Endothelial cell of umbilical vein (primary cell): ENCODE measurements around the gene RLF. TPM values are rescaled to one million over a fixed set of nuclear protein-coding genes. Genes with fewer than 3 reads are reported as not detected.

Source experiments
- BruUV-seq: library from RNA; stranded (reverse); fragments of 400-500 nt; replicated peaks from 2 replicates; lab custom pipeline; 2021; lab: Mats Ljungman, UMichigan
- CTCF ChIA-PET: fragments of 300-600, 350-600 bp; sonication (Branson Sonifier 250); formaldehyde crosslinking; loops from one replicate; lab custom pipeline; 2021; ENCODE audit warnings: antibody characterized with exemption, inconsistent platforms; lab: Charles Lee
- POLR2A ChIA-PET: fragments of 300-600, 350-600 bp; sonication (Branson Sonifier 250); formaldehyde crosslinking; loops from one replicate; lab custom pipeline; 2021; ENCODE audit warnings: antibody characterized with exemption, inconsistent platforms; lab: Charles Lee
- DNase-seq: peaks from one replicate; pipeline ENCODE4 v3.0.0-alpha.2; 2011; ENCODE audit warnings: low read depth, low spot score
- FAIRE-seq: peaks from 2 replicates; lab custom pipeline; 2011; peaks lifted over from hg19 to GRCh38; lab: Jason Lieb, UNC
- H2AFZ ChIP-seq: 2 replicates; pipeline ENCODE4 v1.6.0; 2012; ENCODE audit warnings: low read depth, low read length, control low read depth, inconsistent platforms
- H3K27ac ChIP-seq: 2 replicates; pipeline ENCODE4 v1.5.1; 2011; ENCODE audit warnings: low read depth, mild to moderate bottlenecking, control low read depth, low read length, moderate library complexity; ENCODE audit not compliant: insufficient read depth
- H3K27me3 ChIP-seq, 2 experiments: 2 replicates each; pipeline versions ENCODE4 v1.6.0 to v1.6.1; 2011; ENCODE audit warnings: low read length in 2 of 2, mixed read lengths in 1 of 2; ENCODE audit not compliant: control insufficient read depth in 2 of 2, insufficient read depth in 2 of 2
- H3K36me3 ChIP-seq, 2 experiments: 2 replicates in 1 of 2; 3 replicates in 1 of 2; pipeline ENCODE4 v1.5.1; 2011; ENCODE audit warnings: low read length in 2 of 2, mild to moderate bottlenecking in 1 of 2, moderate library complexity in 1 of 2; ENCODE audit not compliant: control insufficient read depth in 2 of 2, insufficient read depth in 2 of 2; ENCODE audit errors: extremely low read depth in 1 of 2
- H3K4me1 ChIP-seq: 3 replicates; pipeline ENCODE4 v1.5.1; 2011; ENCODE audit warnings: mild to moderate bottlenecking, low read length; ENCODE audit not compliant: control insufficient read depth, insufficient read depth; ENCODE audit errors: extremely low read depth
- H3K4me2 ChIP-seq: 2 replicates; pipeline ENCODE4 v1.6.1; 2011; ENCODE audit warnings: low read length, control low read depth, mixed read lengths; ENCODE audit not compliant: insufficient read depth
- H3K4me3 ChIP-seq, 3 experiments: fragments of 200-600 bp in 1 of 3; sonication (generic), shearing (Covaris generic) in 1 of 3; replicated peaks in 1 of 3; 2 replicates each; pipeline ENCODE4 v1.5.1; 2011 to 2016; ENCODE audit warnings: control low read depth in 3 of 3, low read length in 3 of 3, mild to moderate bottlenecking in 2 of 3, inconsistent platforms in 1 of 3, low read depth in 1 of 3, moderate library complexity in 1 of 3; ENCODE audit not compliant: insufficient read depth in 1 of 3
- H3K79me2 ChIP-seq: 2 replicates; pipeline ENCODE4 v1.6.0; 2012; ENCODE audit warnings: low read length, inconsistent platforms; ENCODE audit not compliant: control insufficient read depth, insufficient read depth
- H3K9ac ChIP-seq: replicated peaks from 2 replicates; pipeline ENCODE3; 2011; ENCODE audit warnings: low read length, control low read depth; ENCODE audit not compliant: insufficient read depth; ENCODE audit errors: extremely low read depth
- H3K9me1 ChIP-seq: replicated peaks from 3 replicates; pipeline ENCODE4 v1.6.0; 2011; ENCODE audit warnings: mild to moderate bottlenecking, low read length; ENCODE audit not compliant: control insufficient read depth, insufficient read depth; ENCODE audit errors: extremely low read depth
- H3K9me3 ChIP-seq: replicated peaks from 2 replicates; pipeline ENCODE4 v1.5.1; 2012; ENCODE audit warnings: low read length, inconsistent platforms; ENCODE audit not compliant: control insufficient read depth, insufficient read depth
- H4K20me1 ChIP-seq: replicated peaks from 2 replicates; pipeline ENCODE3; 2011; ENCODE audit warnings: mild to moderate bottlenecking, low read length; ENCODE audit not compliant: control insufficient read depth, insufficient read depth; ENCODE audit errors: extremely low read depth
- FOS ChIP-seq: IDR thresholded peaks from 2 replicates; pipeline ENCODE4 v1.6.1; 2011; ENCODE audit warnings: mild to moderate bottlenecking, low read length, moderate library complexity, borderline replicate concordance; ENCODE audit not compliant: insufficient read depth
- GATA2 ChIP-seq: IDR thresholded peaks from 2 replicates; pipeline ENCODE4 v1.7.0; 2011; ENCODE audit warnings: low read depth, mild to moderate bottlenecking, moderate library complexity, mixed read lengths, low read length; ENCODE audit not compliant: insufficient read length, insufficient read depth
- MYC ChIP-seq: IDR thresholded peaks from one replicate; pipeline ENCODE4 v1.6.1; 2011; ENCODE audit warnings: mild to moderate bottlenecking, low read depth, low read length
- POLR2A ChIP-seq: IDR thresholded peaks from 2 replicates; pipeline ENCODE4 v1.6.1; 2012; ENCODE audit warnings: low read depth, mild to moderate bottlenecking, control low read depth, low read length
- POLR2AphosphoS5 ChIP-seq: IDR thresholded peaks from 2 replicates; pipeline ENCODE4 v1.6.1; 2012; ENCODE audit warnings: low read depth, mild to moderate bottlenecking, control low read depth, low read length, moderate library complexity; ENCODE audit not compliant: insufficient read depth
- dilution Hi-C: fragments of 300-500 bp; cut with MboI; formaldehyde crosslinking; loops from one replicate; pipeline ENCODE4 v1.15.0; 2019; ENCODE audit warnings: low sequenced_read_pairs; ENCODE audit not compliant: extremely low pct_ligation_motif_present
- intact Hi-C: fragments of 100-400 bp; cut with micrococcal nuclease; formaldehyde crosslinking; loops from one replicate; pipeline ENCODE4 v1.10.0; 2022
- polyA plus RNA-seq, 4 experiments: library from polyadenylated mRNA; depleted of rRNA in 3 of 4; stranded (reverse) in 3 of 4; unstranded in 1 of 4; fragments of >200 nt; gene quantifications; 2 replicates each; pipeline versions ENCODE4 v1.2.1 to v1.2.3, GENCODE V29; 2011 to 2012; ENCODE audit warnings: missing spikeins in 1 of 4
- total RNA-seq: library from RNA; stranded (reverse); gene quantifications from 2 replicates; pipeline ENCODE4 v1.2.3, GENCODE V29; 2021
- TF ChIP-seq, protein P1 (sequence below): IDR thresholded peaks from 2 replicates; pipeline ENCODE4 v1.6.1; 2011; ENCODE audit not compliant: insufficient read depth, insufficient read length

The RLF gene
- total and polyA plus RNA-seq, 2 donors (not counting 3 experiments of a cell fraction or from before 2014, with no cell fraction given): 2.7 to 9.4 TPM

DNA sequence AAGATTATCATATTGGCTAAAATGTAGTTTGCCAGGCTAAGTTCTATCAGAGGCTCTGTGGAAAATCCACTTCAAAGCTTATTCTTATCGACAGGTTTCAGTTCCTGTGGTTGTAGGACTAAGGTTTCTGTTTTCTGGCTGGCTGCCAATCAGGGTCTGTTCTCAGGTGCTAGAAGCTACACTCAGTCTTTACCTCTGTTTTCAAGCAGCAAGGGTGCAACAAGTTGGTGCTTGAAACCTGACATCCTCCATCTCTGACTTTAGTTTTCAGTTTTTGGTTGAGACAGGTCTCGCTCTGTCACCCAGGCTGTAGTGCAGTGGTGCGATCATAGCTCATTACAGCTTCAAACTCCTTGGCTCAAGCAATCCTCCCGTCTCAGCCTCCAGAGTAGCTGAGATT lies 71.3 kb downstream of the RLF start:
- Histone ChIP-seq H4K20me1 (no peaks in the 10 kb centered on the region), H3K4me1 (no peaks in the 10 kb centered on the region), H3K27ac (no peak overlapping the region), H3K4me2 (no peak overlapping the region), H3K4me3 (no peak overlapping the region), H2AFZ (no peak overlapping the region), H3K9ac (no peak overlapping the region), H3K9me3 (no peaks in the 10 kb centered on the region), H3K27me3 (no peaks in the 10 kb centered on the region), H3K79me2 (no peaks in the 10 kb centered on the region), H3K9me1 (peaks cover 2% of the 10 kb centered on the region), H3K36me3 (peaks cover 8% of the 10 kb centered on the region in 2 experiments)
- intact Hi-C loops (no loop called here), dilution Hi-C loops (no loop called here)
- TF ChIP-seq, protein P1, sequence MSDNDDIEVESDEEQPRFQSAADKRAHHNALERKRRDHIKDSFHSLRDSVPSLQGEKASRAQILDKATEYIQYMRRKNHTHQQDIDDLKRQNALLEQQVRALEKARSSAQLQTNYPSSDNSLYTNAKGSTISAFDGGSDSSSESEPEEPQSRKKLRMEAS: no peak
- TF ChIP-seq POLR2AphosphoS5: no peak
- no peak for TF ChIP-seq FOS
- no peak for TF ChIP-seq POLR2A
- no peak for DNase-seq
- no peak for FAIRE-seq
- BruUV-seq: no TSS peak
- CTCF ChIA-PET: interaction anchor here (1.7 kb wide), 1 partner anchor 8 kb away, joined by 5 read pairs; no protein-coding TSS in a partner anchor
- POLR2A ChIA-PET: no interaction called here

DNA sequence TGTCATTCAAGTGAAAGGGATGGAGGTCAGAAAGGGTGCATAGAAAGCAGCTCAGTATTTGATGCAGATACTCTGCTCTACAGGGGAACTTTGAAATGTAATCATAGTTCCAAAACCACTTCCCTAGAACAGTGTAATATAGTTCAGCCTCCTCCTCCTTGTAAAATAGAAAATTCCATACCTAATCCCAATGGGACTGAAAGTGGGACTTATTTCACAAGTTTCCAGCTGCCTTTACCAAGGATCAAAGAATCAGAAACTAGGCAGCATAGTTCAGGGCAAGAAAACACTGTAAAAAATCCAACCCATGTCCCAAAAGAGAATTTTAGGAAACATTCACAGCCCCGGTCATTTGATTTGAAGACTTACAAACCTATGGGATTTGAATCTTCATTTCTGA lies 78.4 kb downstream of the RLF start:
- H3K9me3 ChIP-seq: no peaks in the 10 kb centered on the region
- intact Hi-C loops: no loop called here
- no peak overlapping the region for H3K4me3 ChIP-seq
- dilution Hi-C loops: no loop called here
- no peak overlapping the region for H3K4me2 ChIP-seq
- peaks cover 2% of the 10 kb centered on the region for H3K9me1 ChIP-seq
- no peak for DNase-seq
- ChIA-PET POLR2A (interaction anchor here (0.6 kb wide), 1 partner anchor 96 kb away, joined by 6 read pairs; no protein-coding TSS in a partner anchor), CTCF (interaction anchor here (1.1 to 1.4 kb wide), 3 partner anchors 9 to 57 kb away, joined by 3 to 4 read pairs (median 3); no protein-coding TSS in a partner anchor)
- no peaks in the 10 kb centered on the region for H4K20me1 ChIP-seq
- H3K9ac ChIP-seq: no peak overlapping the region
- no peak for FAIRE-seq
- no peak overlapping the region for H3K27ac ChIP-seq
- no TSS peak for BruUV-seq
- H3K79me2 ChIP-seq: no peaks in the 10 kb centered on the region
- no peak overlapping the region for H2AFZ ChIP-seq
- TF ChIP-seq MYC (no peak), GATA2 (no peak), POLR2AphosphoS5 (no peak)
- no peaks in the 10 kb centered on the region for H3K27me3 ChIP-seq
- peaks cover 7 to 10% of the 10 kb centered on the region in 2 experiments for H3K36me3 ChIP-seq
- peaks cover 14% of the 10 kb centered on the region for H3K4me1 ChIP-seq
